ENCODE results near the gene RNF208. TPM values are rescaled to one million over a fixed set of nuclear protein-coding genes. Genes with fewer than 3 reads are reported as not detected.

RNF208 gene
- total and polyA plus RNA-seq, 4 donors: 0.28 to 7.1 (median 2.6) TPM

- TF ChIP-seq ATF3 (IDR thresholded peaks at IDR 0.05): no peak
- TF ChIP-seq CTCF (IDR thresholded peaks at IDR 0.05; ENCODE audit: low read depth, low read length, missing input control): no peak
- TF ChIP-seq GABPA (IDR thresholded peaks at IDR 0.05 in 1 of 2, conservative IDR thresholded peaks at IDR 0.05 in 1 of 2): no peak
Measured at GRCh38 chr9:137218212-137218753, 3.8 kb downstream of the RNF208 start (continued).

- H3K36me3 ChIP-seq (ENCODE audit: control insufficient read depth in 4 of 4, insufficient read depth in 3 of 4, low read depth in 1 of 4, low read length in 3 of 4): peaks cover 0 to 5% (median under 1%) of the 10 kb centered on the region in 4 donors
- 72% methylated on average over 36 of the region's 36 CpGs for WGBS
- no peak for TF ChIP-seq HNF4G (IDR thresholded peaks at IDR 0.05)
- no peak for TF ChIP-seq ZBTB33 (IDR thresholded peaks at IDR 0.05)
- no peak for TF ChIP-seq RAD21 (IDR thresholded peaks at IDR 0.05)
- TF ChIP-seq SP1 (IDR thresholded peaks at IDR 0.05): no peak
- TF ChIP-seq EGR1 (IDR thresholded peaks at IDR 0.05; ENCODE audit: low read depth in 2 of 2): no peak
- TF ChIP-seq FOXA2 (IDR thresholded peaks at IDR 0.05): no peak
- TF ChIP-seq JUND (IDR thresholded peaks at IDR 0.05): no peak
- TF ChIP-seq REST (IDR thresholded peaks at IDR 0.05): no peak
- no peak for TF ChIP-seq MAX (IDR thresholded peaks at IDR 0.05)
- TF ChIP-seq HNF4A (conservative IDR thresholded peaks at IDR 0.05): no peak
- no peak for TF ChIP-seq CTCF (IDR thresholded peaks at IDR 0.05; ENCODE audit: low read depth, low read length, missing input control)
- no peak for TF ChIP-seq FOXA1 (IDR thresholded peaks at IDR 0.05)
- H3K27ac ChIP-seq (ENCODE audit: low read depth in 1 of 2, low read length in 2 of 2): no peak overlapping the region
- DNase-seq (ENCODE audit: low spot score): no peak
- H3K9ac ChIP-seq (ENCODE audit: low read depth in 1 of 2, low read length in 2 of 2): no peak overlapping the region
- no peaks in the 10 kb centered on the region for H3K27me3 ChIP-seq (ENCODE audit: control insufficient read depth in 4 of 4, insufficient read depth in 4 of 4, low read length in 3 of 4)
- H3K9me3 ChIP-seq (ENCODE audit: control insufficient read depth in 4 of 4, low read length in 3 of 4): no peaks in the 10 kb centered on the region
- H3K4me3 ChIP-seq (ENCODE audit: low read depth in 1 of 3, low read length in 3 of 3): no peak overlapping the region
- peaks cover 2 to 17% (median 7%) of the 10 kb centered on the region in 4 donors for H3K4me1 ChIP-seq (ENCODE audit: control insufficient read depth in 4 of 4, insufficient read depth in 4 of 4, low read length in 3 of 4)
Measured at GRCh38 chr9:137217276-137218211, 4.5 kb downstream of the RNF208 start.
